ENCODE results near the gene DTX2. TPM values are rescaled to one million over a fixed set of nuclear protein-coding genes. Genes with fewer than 3 reads are reported as not detected.
"Not testable (repeated sequence)": the region's sequence is repeated elsewhere in the genome, so short reads cannot be mapped to it uniquely, and the experiment has no call there.

The DTX2 gene
- total RNA-seq, 1 experiment from 2014 or later = 37.4 TPM

DNA sequence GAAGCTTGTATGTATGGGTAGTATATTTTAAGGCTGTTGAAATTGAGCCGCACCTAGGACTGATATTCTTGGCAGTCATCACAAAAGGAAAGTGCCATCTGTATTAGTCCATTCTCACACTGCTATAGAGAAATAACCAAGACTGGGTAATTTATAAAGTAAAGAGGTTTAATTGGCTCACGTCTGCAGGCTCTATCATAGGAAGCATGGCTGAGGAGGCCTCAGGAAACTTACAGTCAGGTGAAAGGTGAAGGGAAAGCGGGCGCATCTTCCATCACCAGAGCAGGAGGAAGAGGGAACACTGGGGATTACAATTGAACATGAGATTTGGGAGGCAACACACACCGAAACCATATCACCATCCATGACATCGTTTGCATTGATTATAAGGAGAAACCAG lies 90.5 kb downstream of the DTX2 start:
- H3K9me2 ChIP-seq (ENCODE audit: insufficient read depth); H4K20me1 ChIP-seq (ENCODE audit: insufficient read depth); intact Hi-C loops (cut with micrococcal nuclease); H2AFZ ChIP-seq (ENCODE audit: low read depth, low read length, poor library complexity, severe bottlenecking); ATAC-seq; H3K4me3 ChIP-seq (replicated peaks in 1 of 2; ENCODE audit: low read depth in 1 of 2, low read length in 2 of 2); H3K27ac ChIP-seq (ENCODE audit: low read depth, low read length); H3K36me3 ChIP-seq (ENCODE audit: control insufficient read depth in 1 of 2, insufficient read depth in 2 of 2, low read length in 2 of 2); POLR2A ChIA-PET; H3K4me1 ChIP-seq (ENCODE audit: control insufficient read depth in 1 of 2, insufficient read depth in 2 of 2, low read length in 2 of 2); H3K4me2 ChIP-seq (ENCODE audit: low read length); BruUV-seq (replicated peaks); RAD21 ChIA-PET (ENCODE audit: low non-redundant PET in 1 of 2, low total read pairs in 2 of 2, uncharacterized antibody in 2 of 2, unreplicated experiment in 2 of 2); CTCF ChIA-PET; H3K9ac ChIP-seq (ENCODE audit: low read length); H3K9me3 ChIP-seq (ENCODE audit: control insufficient read depth in 1 of 2, insufficient read depth in 1 of 2, low read depth in 1 of 2, low read length in 2 of 2); DNase-seq (ENCODE audit: low read depth, low spot score); H3K27me3 ChIP-seq (ENCODE audit: insufficient read depth, low read length): not testable (repeated sequence)
- peaks cover 51% of the 10 kb centered on the region for H3K79me2 ChIP-seq (ENCODE audit: insufficient read depth, low read length)

Other genes with a start within 250 kb of the DTX2 start
- gene HSPB1, start 159.0 kb upstream of the DTX2 start, total RNA-seq (2021; ENCODE audit: unreplicated experiment) = 524 TPM
- 170 TPM for gene YWHAG, start 102.7 kb upstream of the DTX2 start, total RNA-seq (2021; ENCODE audit: unreplicated experiment)
- 1.1 TPM for gene SSC4D, start 52.0 kb upstream of the DTX2 start, total RNA-seq (2021; ENCODE audit: unreplicated experiment)
- 23.4 TPM for gene ZP3, start 36.8 kb upstream of the DTX2 start, total RNA-seq (2021; ENCODE audit: unreplicated experiment)
- gene UPK3B, start 48.8 kb downstream of the DTX2 start, total RNA-seq (2021; ENCODE audit: unreplicated experiment) = 2.3 TPM
- not detected for gene SPDYE16, start 81.6 kb downstream of the DTX2 start, total RNA-seq (2021; ENCODE audit: unreplicated experiment)
- gene POMZP3, start 165.6 kb downstream of the DTX2 start, total RNA-seq (2021; ENCODE audit: unreplicated experiment) = 20.1 TPM

All from HCT116 (cell line).